ENCODE results near the gene DYNC2I2.
"Not testable (repeated sequence)": the region's sequence is repeated elsewhere in the genome, so short reads cannot be mapped to it uniquely, and the experiment has no call there.

Gene DYNC2I2

DNA sequence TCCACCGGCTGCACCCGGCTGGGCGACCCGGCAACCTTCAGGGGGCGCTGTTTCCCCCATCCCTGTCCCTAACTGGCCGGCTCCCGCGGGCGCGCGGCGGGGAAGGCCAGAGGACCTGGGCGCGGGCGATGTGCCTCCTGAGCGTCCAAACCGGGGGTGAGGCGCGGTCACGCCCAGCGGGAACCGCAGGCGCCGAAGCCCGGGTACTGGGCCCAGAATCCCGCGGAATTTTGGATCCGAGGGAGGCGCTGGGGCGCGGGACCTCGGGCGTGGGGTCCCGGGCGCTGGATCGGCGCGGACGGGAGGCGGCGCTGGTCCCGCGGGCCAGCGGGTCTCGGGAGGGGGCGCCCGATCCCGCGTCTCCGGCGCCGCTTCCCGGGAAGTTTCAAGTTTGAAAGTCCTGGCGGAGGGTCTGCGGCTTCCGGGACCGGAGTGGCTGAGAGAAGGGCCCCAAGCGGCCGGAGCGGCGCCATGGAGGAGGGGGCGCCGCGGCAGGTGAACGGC, 45.9 kb upstream of the DYNC2I2 start, which contains the start of gene PKN3:
PKN3 (plus strand) TSS at position 59 of the 504 bp plus-strand sequence; CDS start at position 472, 413 bp downstream.
- peak within 1 kb of the TSS; percentile 69 for H3K4me3 ChIP-seq (ENCODE audit: low read depth, low read length)
- TF ChIP-seq, protein P1, sequence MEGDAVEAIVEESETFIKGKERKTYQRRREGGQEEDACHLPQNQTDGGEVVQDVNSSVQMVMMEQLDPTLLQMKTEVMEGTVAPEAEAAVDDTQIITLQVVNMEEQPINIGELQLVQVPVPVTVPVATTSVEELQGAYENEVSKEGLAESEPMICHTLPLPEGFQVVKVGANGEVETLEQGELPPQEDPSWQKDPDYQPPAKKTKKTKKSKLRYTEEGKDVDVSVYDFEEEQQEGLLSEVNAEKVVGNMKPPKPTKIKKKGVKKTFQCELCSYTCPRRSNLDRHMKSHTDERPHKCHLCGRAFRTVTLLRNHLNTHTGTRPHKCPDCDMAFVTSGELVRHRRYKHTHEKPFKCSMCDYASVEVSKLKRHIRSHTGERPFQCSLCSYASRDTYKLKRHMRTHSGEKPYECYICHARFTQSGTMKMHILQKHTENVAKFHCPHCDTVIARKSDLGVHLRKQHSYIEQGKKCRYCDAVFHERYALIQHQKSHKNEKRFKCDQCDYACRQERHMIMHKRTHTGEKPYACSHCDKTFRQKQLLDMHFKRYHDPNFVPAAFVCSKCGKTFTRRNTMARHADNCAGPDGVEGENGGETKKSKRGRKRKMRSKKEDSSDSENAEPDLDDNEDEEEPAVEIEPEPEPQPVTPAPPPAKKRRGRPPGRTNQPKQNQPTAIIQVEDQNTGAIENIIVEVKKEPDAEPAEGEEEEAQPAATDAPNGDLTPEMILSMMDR (IDR thresholded peaks at IDR 0.05; ENCODE audit: low read depth, low read length), result peak; percentile 75

DNA sequence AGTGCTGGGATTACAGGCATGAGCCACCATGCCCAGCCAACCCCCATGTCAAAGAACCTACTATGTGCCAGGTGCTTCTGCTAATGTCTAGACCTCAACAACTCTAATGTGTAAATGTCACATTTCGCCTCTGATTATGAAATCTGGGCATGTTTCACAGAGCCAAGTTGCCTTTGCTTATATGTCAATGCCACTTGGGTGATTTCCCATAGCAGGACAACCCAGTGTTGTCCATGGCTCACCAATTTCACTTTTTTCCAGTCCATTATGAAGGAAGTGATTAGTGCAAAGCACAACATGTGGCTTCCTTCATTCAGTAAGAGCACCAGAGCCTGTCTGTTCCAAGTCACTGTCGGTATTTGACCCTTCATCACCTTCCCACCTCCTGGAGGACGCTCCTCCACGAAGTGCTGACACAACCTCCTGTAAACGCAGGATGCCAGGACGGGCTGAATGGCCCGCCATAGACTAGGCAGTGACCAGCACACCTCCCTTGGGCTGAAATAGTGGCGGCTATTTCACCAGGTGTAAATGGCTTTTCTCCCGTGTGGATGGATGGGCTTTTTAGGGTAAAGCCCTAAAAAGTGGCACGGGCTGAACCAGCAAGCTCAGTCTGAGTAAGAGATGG, 44.7 kb upstream of the DYNC2I2 start:
- H3K4me3 ChIP-seq (ENCODE audit: low read depth, low read length), result no peak overlapping the region

DNA sequence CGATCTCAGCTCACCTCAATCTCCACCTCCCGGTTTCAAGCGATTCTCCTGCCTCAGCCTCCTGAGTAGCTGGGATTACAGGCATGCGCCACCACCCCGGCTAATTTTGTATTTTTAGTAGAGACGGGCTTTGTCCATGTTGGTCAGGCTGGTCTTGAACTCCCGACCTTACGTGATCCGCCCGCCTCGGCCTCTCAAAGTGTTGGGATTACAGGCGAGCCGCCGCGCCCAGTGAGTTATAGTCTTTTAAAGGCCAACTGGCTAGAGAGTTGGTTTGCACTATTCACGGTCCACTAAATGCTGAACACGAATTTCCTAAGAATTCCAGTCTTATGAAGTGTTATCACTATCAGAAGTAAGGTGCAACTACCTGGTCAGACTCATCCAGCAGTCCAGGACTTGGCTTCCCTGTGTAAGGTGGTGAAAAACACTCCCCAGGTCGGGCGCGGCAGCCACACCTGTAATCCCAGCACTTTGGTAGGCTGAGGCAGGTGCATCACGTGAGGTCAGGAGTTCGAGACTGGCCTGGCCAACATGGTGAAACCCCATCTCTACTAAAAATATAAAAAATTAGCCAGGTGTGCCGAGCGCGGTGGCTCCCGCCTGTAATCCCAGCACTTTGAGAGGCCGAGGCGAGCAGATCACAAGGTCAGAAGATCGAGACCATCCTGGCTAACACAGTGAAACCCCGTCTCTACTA, 42.6 kb upstream of the DYNC2I2 start:
- H3K4me3 ChIP-seq (ENCODE audit: low read depth, low read length), result not testable (repeated sequence)

More for the DNA sequence above, 44.7 kb upstream of the DYNC2I2 start:
- TF ChIP-seq, protein P1 (IDR thresholded peaks at IDR 0.05; ENCODE audit: low read depth, low read length), result no peak

DNA sequence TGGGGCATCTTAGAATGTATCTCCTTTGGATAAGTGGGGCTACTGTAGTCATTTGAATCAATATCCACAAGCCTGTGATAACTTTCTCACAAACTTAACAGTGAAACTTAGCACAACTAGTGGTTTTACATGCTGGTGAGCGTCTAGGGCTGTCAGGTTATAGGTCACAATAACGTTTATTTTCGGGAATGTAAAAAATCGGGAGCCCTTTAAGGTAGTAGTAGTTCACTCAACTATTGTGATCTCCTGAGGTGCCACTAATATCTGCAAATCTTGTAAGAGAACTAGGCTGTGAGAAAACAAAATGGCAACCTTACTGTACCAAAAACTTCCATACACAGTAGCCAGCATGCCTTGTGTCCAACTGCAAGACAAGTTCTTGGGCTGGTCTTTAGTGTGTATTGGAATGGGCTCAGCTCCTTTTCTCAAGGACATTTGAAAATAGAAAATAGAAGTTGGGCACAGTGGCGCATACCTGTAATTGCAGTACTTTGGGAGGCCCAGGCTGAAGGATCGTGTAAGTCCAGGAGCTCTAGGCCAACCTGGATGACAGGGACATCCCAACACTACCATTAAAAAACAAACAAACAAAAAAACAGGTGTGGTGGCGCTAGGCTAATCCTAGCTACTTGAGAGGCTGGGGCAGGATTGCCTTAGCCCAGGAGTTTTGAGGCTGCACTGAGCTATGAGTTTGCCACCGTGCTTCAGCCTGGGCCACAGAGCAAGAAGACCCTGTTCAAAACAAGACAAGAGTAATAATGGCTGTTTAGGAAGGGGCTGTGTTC, 40.5 kb upstream of the DYNC2I2 start:
- H3K4me3 ChIP-seq (ENCODE audit: low read depth, low read length), result no peak overlapping the region
- TF ChIP-seq, protein P1 (IDR thresholded peaks at IDR 0.05; ENCODE audit: low read depth, low read length), result no peak

DNA sequence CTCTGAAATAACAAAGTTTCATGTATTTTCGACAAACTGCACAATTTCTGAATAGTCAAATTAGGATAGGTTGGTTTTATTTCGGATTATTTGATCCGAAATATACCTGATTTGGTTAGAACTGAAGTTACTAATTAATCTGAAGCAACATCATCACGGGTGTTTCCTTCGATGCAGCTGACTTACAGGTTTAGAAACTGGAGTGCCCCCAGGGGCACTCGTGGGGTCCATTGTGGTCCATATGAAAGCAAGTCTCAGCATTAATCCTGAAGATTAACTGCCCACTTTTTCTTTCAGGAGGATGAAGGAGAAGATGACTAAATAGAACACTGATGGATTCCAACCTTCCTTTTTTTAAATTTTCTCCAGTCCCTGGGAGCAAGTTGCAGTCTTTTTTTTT, 37.7 kb upstream of the DYNC2I2 start:
- TF ChIP-seq, protein P1 (IDR thresholded peaks at IDR 0.05; ENCODE audit: low read depth, low read length), result no peak
- H3K4me3 ChIP-seq (ENCODE audit: low read depth, low read length), result no peak overlapping the region

DNA sequence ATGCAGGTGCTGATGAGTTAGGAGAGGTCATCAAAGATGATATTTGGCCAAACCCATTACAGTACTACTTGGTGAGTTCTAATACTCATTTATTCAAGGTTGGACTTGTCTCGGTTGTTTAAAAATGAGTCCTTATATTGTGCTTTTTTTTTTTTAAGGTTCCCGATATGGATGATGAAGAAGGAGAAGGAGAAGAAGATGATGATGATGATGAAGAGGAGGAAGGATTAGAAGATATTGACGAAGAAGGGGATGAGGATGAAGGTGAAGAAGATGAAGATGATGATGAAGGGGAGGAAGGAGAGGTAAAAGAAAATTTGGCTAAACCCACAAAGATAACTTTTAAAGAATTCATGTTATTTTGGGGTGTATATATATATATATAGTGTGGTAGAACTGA, 37.1 kb upstream of the DYNC2I2 start:
- H3K4me3 ChIP-seq (ENCODE audit: low read depth, low read length), result not testable (repeated sequence)

DNA sequence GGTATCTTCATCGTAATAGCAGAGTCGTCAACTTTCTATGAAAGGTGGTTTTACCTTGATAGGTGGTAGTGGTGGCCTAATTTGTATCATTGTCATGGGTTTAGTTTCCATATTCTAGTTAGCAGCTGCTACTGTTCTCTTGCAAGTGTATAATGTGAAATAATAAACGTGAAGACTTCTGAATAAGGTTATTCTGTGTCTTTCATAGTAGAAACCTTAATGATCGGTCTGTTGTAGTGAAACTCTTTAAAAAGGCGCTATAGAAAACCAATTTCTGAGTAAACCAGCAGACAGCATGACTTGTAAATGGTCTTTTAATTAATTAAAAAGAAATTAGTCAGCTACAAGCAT, 34.0 kb upstream of the DYNC2I2 start:
- H3K4me3 ChIP-seq (ENCODE audit: low read depth, low read length), result peak overlapping the region; percentile 95

More for the DNA sequence above, 34.0 kb upstream of the DYNC2I2 start:
- TF ChIP-seq, protein P1 (IDR thresholded peaks at IDR 0.05; ENCODE audit: low read depth, low read length), result no peak

All from WI38 (cell line).